Cardiac muscle cell (in vitro differentiated cells and primary cell): ENCODE measurements around the gene NAGA. TPM values are rescaled to one million over a fixed set of nuclear protein-coding genes. Genes with fewer than 3 reads are reported as not detected.

Experiments used
- DNase-seq, 2 donors: peaks; one replicate each; pipeline versions ENCODE4 v3.0.0 to v3.0.0-alpha.2; 2010 to 2017; ENCODE audit warnings: low read depth in 1 of 2, low spot score in 1 of 2
- H3K27ac ChIP-seq: fragments of 200-600 bp; sonication (generic); 2 replicates; pipeline ENCODE4 v1.5.1; 2016
- H3K27me3 ChIP-seq: fragments of 200-600 bp; sonication (generic); 2 replicates; pipeline ENCODE4 v1.6.0; 2016; ENCODE audit warnings: control low read depth
- H3K36me3 ChIP-seq: fragments of 200-600 bp; sonication (generic); 2 replicates; pipeline ENCODE4 v1.5.1; 2016; ENCODE audit warnings: control low read depth
- H3K4me1 ChIP-seq: fragments of 200-600 bp; sonication (generic); 2 replicates; pipeline ENCODE4 v1.8.1; 2017; ENCODE audit warnings: low read depth, mild to moderate bottlenecking, mixed run types
- H3K4me3 ChIP-seq: fragments of 200-600 bp; sonication (generic); 2 replicates; pipeline ENCODE4 v1.5.1; 2016; ENCODE audit warnings: mild to moderate bottlenecking
- H3K9me3 ChIP-seq: fragments of 200-600 bp; sonication (generic); 2 replicates; pipeline ENCODE4 v1.5.1; 2017; ENCODE audit warnings: low read depth, mild to moderate bottlenecking, control low read depth
- CTCF ChIP-seq: IDR thresholded peaks from 2 replicates; pipeline ENCODE4 v1.5.1; 2012; ENCODE audit warnings: low read depth, mild to moderate bottlenecking, low read length
- polyA plus RNA-seq: library from polyadenylated mRNA; unstranded; fragments of >200 nt; fragmentation: Nextera tagmentation; extraction: Ambion mirVana; gene quantifications from 2 replicates; pipeline ENCODE4 v1.2.1, GENCODE V29; 2016
- total RNA-seq: library from RNA; depleted of rRNA; stranded (reverse); fragments of >200 nt; gene quantifications from 2 replicates; pipeline ENCODE4 v1.2.3, GENCODE V29; 2016

Gene NAGA
- total and polyA plus RNA-seq, 2 experiments from 2014 or later: 22.8 to 31.7 TPM

GRCh38 chr22:42022162-42022847 lies 48.3 kb downstream of the NAGA start:
- Histone ChIP-seq H3K4me3 (no peak overlapping the region), H3K27ac (no peak overlapping the region), H3K27me3 (no peaks in the 10 kb centered on the region), H3K36me3 (no peaks in the 10 kb centered on the region), H3K9me3 (no peaks in the 10 kb centered on the region), H3K4me1 (no peaks in the 10 kb centered on the region)
- no peak for DNase-seq
- no peak for TF ChIP-seq CTCF

- H3K4me1 ChIP-seq: no peaks in the 10 kb centered on the region
- no peak for TF ChIP-seq CTCF
- no peak overlapping the region for H3K4me3 ChIP-seq
- no peaks in the 10 kb centered on the region for H3K36me3 ChIP-seq
- no peaks in the 10 kb centered on the region for H3K9me3 ChIP-seq
- DNase-seq: no peak
- peaks cover 2% of the 10 kb centered on the region for H3K27me3 ChIP-seq
- no peak overlapping the region for H3K27ac ChIP-seq
Observed at GRCh38 chr22:42021571-42021970, 49.0 kb downstream of the NAGA start.

GRCh38 chr22:42018224-42018623 lies 52.4 kb downstream of the NAGA start:
- Histone ChIP-seq H3K4me1 (no peaks in the 10 kb centered on the region), H3K4me3 (no peak overlapping the region), H3K27ac (no peak overlapping the region), H3K9me3 (no peaks in the 10 kb centered on the region), H3K27me3 (peaks cover 2% of the 10 kb centered on the region), H3K36me3 (no peaks in the 10 kb centered on the region)
- no peak for DNase-seq
- no peak for TF ChIP-seq CTCF

GRCh38 chr22:42016111-42016510 lies 54.5 kb downstream of the NAGA start:
- no peaks in the 10 kb centered on the region for H3K36me3 ChIP-seq
- H3K4me1 ChIP-seq: no peaks in the 10 kb centered on the region
- no peak for TF ChIP-seq CTCF
- no peaks in the 10 kb centered on the region for H3K9me3 ChIP-seq
- DNase-seq: no peak
- H3K4me3 ChIP-seq: no peak overlapping the region
- peaks cover 2% of the 10 kb centered on the region for H3K27me3 ChIP-seq
- H3K27ac ChIP-seq: no peak overlapping the region

- Histone ChIP-seq H3K4me3 (no peak overlapping the region), H3K4me1 (no peaks in the 10 kb centered on the region), H3K27ac (no peak overlapping the region), H3K27me3 (peaks cover 2% of the 10 kb centered on the region), H3K36me3 (no peaks in the 10 kb centered on the region), H3K9me3 (no peaks in the 10 kb centered on the region)
- DNase-seq: no peak
- TF ChIP-seq CTCF: no peak
Observed at GRCh38 chr22:42013385-42013784, 57.2 kb downstream of the NAGA start.
